ENCODE data around the gene AGFG2. TPM values are rescaled to one million over a fixed set of nuclear protein-coding genes. Genes with fewer than 3 reads are reported as not detected.
"Not testable (repeated sequence)": the region's sequence is repeated elsewhere in the genome, so short reads cannot be mapped to it uniquely, and the experiment has no call there.

AGFG2 gene
- total and polyA plus RNA-seq, 12 donors: 14.0 to 175 (median 107) TPM

DNA sequence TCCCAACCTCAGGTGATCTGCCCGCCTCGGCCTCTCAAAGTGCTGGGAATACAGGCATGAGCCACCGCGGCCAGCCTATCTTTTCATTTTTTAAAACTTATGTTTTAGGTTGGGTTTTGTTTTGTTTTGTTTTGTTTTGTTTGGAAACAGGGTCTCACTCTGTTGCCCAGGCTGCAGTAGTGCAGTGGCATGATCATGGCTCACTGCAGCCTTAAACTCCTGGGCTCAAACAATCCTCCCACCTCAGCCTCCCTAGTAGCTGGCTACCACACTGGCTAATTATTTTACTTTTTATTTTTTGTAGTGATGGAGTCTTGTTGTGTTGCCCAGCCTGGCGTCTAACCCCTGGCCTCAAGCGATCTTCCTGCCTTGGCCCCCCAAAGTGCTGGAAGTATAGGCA lies 19.4 kb upstream of the AGFG2 start:
- TF ChIP-seq POLR2A (IDR thresholded peaks at IDR 0.05): no peak
- TF ChIP-seq, protein P1, sequence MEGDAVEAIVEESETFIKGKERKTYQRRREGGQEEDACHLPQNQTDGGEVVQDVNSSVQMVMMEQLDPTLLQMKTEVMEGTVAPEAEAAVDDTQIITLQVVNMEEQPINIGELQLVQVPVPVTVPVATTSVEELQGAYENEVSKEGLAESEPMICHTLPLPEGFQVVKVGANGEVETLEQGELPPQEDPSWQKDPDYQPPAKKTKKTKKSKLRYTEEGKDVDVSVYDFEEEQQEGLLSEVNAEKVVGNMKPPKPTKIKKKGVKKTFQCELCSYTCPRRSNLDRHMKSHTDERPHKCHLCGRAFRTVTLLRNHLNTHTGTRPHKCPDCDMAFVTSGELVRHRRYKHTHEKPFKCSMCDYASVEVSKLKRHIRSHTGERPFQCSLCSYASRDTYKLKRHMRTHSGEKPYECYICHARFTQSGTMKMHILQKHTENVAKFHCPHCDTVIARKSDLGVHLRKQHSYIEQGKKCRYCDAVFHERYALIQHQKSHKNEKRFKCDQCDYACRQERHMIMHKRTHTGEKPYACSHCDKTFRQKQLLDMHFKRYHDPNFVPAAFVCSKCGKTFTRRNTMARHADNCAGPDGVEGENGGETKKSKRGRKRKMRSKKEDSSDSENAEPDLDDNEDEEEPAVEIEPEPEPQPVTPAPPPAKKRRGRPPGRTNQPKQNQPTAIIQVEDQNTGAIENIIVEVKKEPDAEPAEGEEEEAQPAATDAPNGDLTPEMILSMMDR (IDR thresholded peaks at IDR 0.05): no peak
- Histone ChIP-seq H3K4me3 (no peak overlapping the region), H3K36me3 (replicated peaks in 1 of 2) (no peaks in the 10 kb centered on the region), H3K27me3 (no peaks in the 10 kb centered on the region), H3K27ac (no peak overlapping the region), H3K4me1 (replicated peaks in 1 of 2) (peaks cover 0 to 4% of the 10 kb centered on the region in 2 donors), H3K9me3 (replicated peaks in 1 of 3) (no peaks in the 10 kb centered on the region)
- WGBS, 4 donors: 83 to 96% (median 90%) methylated on average over 6 of the region's 6 CpGs
- no peak for DNase-seq
- intact Hi-C loops (cut with DNase I): no loop called here

GRCh38 chr7:100520138-100520537 lies 18.9 kb upstream of the AGFG2 start:
- H3K27me3 ChIP-seq: no peaks in the 10 kb centered on the region
- WGBS, 4 donors: 20 to 27% (median 25%) methylated on average over 1 of the region's 1 CpG
- no peaks in the 10 kb centered on the region for H3K36me3 ChIP-seq (replicated peaks in 1 of 2)
- H3K27ac ChIP-seq: no peak overlapping the region
- H3K4me3 ChIP-seq: no peak overlapping the region
- H3K9me3 ChIP-seq (replicated peaks in 1 of 3): no peaks in the 10 kb centered on the region
- no peak for DNase-seq
- TF ChIP-seq POLR2A (IDR thresholded peaks at IDR 0.05): no peak
- TF ChIP-seq, protein P1 (IDR thresholded peaks at IDR 0.05): no peak
- intact Hi-C loops (cut with DNase I): no loop called here
- peaks cover 0 to 1% of the 10 kb centered on the region in 2 donors for H3K4me1 ChIP-seq (replicated peaks in 1 of 2)

GRCh38 chr7:100521076-100521475 lies 17.9 kb upstream of the AGFG2 start:
- TF ChIP-seq, protein P1 (IDR thresholded peaks at IDR 0.05): no peak
- no peak for TF ChIP-seq POLR2A (IDR thresholded peaks at IDR 0.05)
- no peak for DNase-seq
- H3K9me3 ChIP-seq (replicated peaks in 1 of 3): no peaks in the 10 kb centered on the region
- H3K27ac ChIP-seq: no peak overlapping the region
- 88 to 100% (median 94%) methylated on average over 2 of the region's 2 CpGs for WGBS, 4 donors
- H3K36me3 ChIP-seq (replicated peaks in 1 of 2): no peaks in the 10 kb centered on the region
- H3K27me3 ChIP-seq: no peaks in the 10 kb centered on the region
- H3K4me1 ChIP-seq (replicated peaks in 1 of 2): no peaks in the 10 kb centered on the region
- intact Hi-C loops (cut with DNase I): no loop called here
- no peak overlapping the region for H3K4me3 ChIP-seq

- H3K4me3 ChIP-seq; H3K27ac ChIP-seq; H3K9me3 ChIP-seq (replicated peaks in 1 of 3); H3K27me3 ChIP-seq; intact Hi-C loops (cut with DNase I); H3K4me1 ChIP-seq (replicated peaks in 1 of 2); H3K36me3 ChIP-seq (replicated peaks in 1 of 2): not testable (repeated sequence)
- peak in 1 of 7 donors; percentile 47 for DNase-seq
- 68 to 93% (median 78%) methylated on average over 2 of the region's 3 CpGs for WGBS, 4 donors
These were observed 17.0 kb upstream of the AGFG2 start for GRCh38 chr7:100521909-100522593.

DNA sequence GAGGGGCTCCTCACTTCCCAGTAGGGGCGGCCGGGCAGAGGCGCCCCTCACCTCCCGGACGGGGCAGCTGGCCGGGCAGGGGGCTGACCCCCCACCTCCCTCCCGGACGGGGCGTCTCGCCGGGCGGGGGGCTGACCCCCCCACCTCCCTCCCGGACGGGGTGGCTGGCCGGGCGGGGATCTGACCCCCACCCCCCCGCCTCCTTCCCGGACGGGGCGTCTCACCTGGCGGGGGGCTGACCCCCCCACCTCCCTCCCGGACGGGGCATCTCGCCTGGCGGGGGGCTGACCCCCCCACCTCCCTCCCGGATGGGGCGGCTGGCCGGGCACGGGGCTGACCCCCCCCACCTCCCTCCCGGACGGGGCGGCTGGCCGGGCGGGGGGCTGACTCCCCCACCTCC lies 15.8 kb upstream of the AGFG2 start:
- H3K9me3 ChIP-seq (replicated peaks in 1 of 3); H3K27me3 ChIP-seq; H3K4me3 ChIP-seq; intact Hi-C loops (cut with DNase I); H3K27ac ChIP-seq; H3K4me1 ChIP-seq (replicated peaks in 1 of 2); DNase-seq; H3K36me3 ChIP-seq (replicated peaks in 1 of 2): not testable (repeated sequence)
- 88% methylated on average over 20 to 23 of the region's 34 CpGs; no CpG with 5 or more reads in 2 of the 4 donors for WGBS, 4 donors

DNA sequence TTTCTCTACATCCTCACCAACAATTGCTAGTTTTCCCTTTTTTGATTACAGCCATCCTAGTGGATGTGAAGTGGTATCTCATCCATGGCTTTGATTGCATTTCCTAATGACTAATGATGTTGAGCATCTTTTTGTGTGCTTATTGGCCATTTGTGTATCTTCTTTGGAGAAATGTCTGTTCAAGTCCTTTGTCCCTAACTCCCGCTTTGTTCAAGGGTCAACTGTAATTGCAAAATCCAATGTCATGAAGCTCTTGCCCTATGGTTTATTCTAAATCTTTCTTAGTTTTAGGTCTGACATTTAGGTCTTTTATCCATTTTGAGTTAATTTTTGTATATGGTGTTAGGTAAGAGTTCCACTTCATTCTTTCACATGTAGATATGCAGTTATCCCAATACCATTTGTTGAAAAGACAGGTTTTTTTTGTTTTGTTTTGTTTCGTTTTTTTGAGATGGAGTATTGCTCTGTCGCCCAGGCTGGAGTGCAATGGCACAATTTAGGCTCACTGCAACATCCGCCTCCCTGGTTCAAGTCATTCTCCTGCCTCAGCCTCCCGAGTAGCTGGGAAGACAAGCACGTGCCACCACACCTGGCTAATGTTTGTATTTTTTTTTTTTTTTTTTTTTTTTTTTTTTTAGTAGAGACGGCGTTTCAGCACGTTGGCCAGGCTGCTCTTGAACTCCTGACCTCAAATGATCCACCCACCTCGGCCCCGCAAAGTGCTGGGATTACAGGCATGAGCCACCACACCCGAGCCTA lies 10.7 kb upstream of the AGFG2 start:
- intact Hi-C loops (cut with DNase I); DNase-seq; H3K27ac ChIP-seq; H3K9me3 ChIP-seq (replicated peaks in 1 of 3); H3K4me3 ChIP-seq; H3K36me3 ChIP-seq (replicated peaks in 1 of 2); H3K4me1 ChIP-seq (replicated peaks in 1 of 2); H3K27me3 ChIP-seq: not testable (repeated sequence)
- 67 to 85% (median 81%) methylated on average over 11 to 12 of the region's 12 CpGs for WGBS, 4 donors

Data from adrenal gland (tissue), 12 donors.